Activated T-cell treated with anti-CD3 and anti-CD28 coated beads for 24 hours (primary cell): ENCODE results near the gene FBXL22.
"Not testable (repeated sequence)": the region's sequence is repeated elsewhere in the genome, so short reads cannot be mapped to it uniquely, and the experiment has no call there.

Source experiments
- DNase-seq: peaks from one replicate; pipeline ENCODE4 v3.0.0-alpha.2; 2020; ENCODE audit warnings: low read depth

Gene FBXL22

GRCh38 chr15:63612300-63612699 is 15.1 kb downstream of the FBXL22 start:
- DNase-seq: no peak

DNA sequence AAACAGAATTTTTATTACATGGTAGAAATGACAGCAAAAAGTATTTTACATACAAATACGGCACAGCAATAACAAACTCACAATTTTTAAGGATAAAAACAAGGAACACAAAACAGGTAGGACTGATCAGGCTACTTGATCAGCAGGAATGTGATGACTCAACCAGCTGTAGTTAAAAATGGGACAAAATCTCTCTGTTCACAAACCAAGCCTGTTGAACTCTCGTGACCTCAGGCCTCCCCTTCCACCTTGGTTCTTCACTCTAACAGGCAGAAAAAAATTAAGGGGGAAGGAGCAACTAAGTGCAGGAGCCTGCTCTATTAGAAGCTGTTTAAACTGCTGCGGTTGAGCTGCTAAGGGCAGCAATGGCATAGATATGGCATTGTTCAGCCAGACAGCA is 18.7 kb downstream of the FBXL22 start:
- DNase-seq: no peak

GRCh38 chr15:63617147-63617546 is 20.0 kb downstream of the FBXL22 start:
- not testable (repeated sequence) for DNase-seq

- DNase-seq: not testable (repeated sequence)
Observed at GRCh38 chr15:63617627-63618026, 20.4 kb downstream of the FBXL22 start.

GRCh38 chr15:63620760-63621159 is 23.6 kb downstream of the FBXL22 start:
- DNase-seq: not testable (repeated sequence)

DNA sequence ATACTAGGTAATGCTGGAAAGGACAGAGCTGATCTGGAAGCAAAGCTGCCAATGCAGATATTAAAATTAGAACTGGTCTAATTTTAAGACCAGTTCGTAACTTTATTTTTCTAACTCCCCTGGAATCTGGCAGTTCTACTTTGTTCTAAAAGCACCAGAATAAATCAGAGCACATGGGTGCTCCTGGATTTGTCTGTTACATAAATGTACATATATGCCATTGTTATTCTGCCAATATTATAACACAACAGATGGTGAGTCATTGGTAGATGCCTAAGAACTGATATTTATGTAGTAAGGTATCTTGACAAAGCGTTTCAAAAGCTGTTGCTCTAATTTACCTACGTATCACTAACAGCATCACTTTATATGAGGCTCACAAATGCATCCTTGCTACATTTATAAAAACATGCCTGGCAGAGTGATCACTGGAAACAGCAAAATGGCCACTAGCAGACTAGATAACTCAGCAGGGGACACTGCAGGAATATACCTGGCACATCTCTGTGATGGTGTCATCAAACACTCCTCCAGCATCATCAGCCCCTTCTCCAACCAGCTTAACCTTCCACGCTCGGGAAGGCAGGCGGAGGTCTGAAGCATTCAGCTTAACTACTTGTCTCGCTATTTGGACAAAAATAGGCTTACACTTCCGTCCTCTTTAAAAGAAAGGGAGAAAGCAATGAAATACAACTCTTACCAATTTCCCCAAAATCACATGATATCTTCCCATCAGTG is 26.2 kb downstream of the FBXL22 start:
- DNase-seq: no peak

DNA sequence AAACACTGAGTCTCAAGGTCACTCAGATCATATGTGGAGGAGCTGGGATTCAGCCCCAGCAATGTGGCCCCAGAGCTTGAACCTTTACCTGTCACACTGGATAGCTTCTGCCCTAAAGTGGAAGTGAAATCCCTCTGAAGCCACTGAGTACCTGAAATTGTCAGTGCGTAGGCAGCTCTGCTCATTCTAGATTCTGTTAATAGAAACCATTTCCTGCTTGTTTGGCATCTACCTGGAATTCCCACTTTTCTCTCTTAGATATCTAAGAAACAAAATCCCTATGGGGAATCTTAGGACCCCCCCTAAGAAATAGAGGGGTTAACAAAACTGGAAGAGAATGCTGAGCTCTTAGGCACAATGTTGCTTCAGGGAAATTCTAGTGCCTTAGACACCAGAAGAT is 29.8 kb downstream of the FBXL22 start:
- no peak for DNase-seq

DNA sequence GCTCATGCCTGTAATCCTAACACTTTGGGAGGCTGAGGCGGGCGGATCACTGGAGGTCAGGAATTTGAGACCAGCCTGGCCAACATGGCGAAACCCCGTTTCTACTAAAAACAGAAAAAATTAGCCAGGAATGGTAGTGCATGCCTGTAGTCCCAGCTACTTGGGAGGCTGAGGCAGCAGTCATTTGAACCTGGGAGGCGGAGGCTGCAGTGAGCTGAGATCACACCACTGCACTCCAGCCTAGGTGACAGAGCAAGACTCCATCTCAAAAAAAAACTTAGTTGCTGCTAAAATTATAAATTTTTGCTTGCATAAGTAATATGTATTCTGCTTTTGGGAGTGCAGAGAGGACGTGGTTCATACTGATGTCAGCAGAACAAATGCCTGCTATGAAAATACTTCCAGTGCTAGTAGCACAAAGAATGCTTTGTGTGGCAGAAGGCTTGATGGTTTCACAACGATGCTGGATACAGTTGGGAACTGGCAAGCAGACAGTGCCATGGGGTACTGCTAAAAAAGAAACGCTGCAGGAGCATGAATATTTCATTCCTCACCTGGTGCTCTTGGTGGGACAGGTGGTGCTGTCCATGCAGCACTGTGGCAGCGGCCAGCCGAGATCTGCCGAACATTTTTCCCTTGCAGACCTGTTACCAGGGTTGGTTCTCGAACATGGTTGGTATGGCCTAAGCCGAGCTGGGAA is 31.1 kb downstream of the FBXL22 start:
- DNase-seq: no peak

GRCh38 chr15:63630036-63630751 is 33.0 kb downstream of the FBXL22 start:
- DNase-seq: no peak

DNA sequence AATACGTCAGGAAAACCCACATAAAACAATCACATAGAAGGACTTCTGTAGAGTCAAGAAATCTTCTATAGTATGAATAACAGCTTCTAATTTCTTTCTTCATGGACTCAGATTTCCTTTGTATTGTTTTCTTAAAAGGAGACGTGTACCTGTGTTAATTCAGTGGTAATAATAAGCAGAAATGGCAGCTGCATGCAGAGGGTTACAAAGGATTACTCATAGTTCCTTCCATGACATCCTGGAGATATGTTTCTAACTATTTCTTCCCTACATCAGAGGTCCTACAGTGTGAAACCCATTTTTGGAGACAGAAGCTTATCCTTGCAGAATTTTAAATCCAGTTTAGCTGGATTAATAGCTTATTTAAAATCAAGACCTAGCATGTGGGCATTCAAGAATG is 36.1 kb downstream of the FBXL22 start:
- no peak for DNase-seq

DNA sequence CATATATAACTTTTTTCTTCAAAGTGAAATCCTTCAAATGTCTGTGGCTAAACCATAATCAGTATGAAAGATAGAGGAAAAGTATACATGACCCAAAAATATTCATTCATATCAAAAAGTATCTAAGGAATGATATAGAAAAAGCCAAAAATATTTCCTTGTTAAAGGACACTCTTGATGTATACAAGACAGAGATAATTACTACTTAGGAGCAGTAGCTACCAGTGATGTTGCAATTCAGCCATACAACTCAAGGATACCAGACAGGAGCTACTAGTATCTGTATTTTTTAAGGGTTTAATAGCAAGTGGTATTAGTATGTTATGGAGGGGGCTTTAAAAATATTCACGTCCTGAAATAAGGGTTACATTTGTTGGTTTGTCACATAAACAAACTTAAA is 37.0 kb downstream of the FBXL22 start:
- DNase-seq: no peak

GRCh38 chr15:63636518-63637061 is 39.4 kb downstream of the FBXL22 start:
- DNase-seq: no peak

- no peak for DNase-seq
Observed at GRCh38 chr15:63638839-63639238, 41.7 kb downstream of the FBXL22 start.

GRCh38 chr15:63640146-63640545 is 43.0 kb downstream of the FBXL22 start:
- DNase-seq: no peak
